GM18507 (cell line): Measurements from ENCODE around the gene MLYCD.
A peak's percentile ranks its signal among the peaks of the same experiment; 100 is the strongest.

Experiments
- DNase-seq: peaks from one replicate; pipeline ENCODE4 v3.0.0; 2011; ENCODE audit warnings: low read depth; ENCODE audit not compliant: insufficient read length; ENCODE audit errors: extremely low spot score
- FAIRE-seq: peaks from 2 replicates; lab custom pipeline; 2011; peaks lifted over from hg19 to GRCh38; lab: Jason Lieb, UNC

MLYCD gene

DNA sequence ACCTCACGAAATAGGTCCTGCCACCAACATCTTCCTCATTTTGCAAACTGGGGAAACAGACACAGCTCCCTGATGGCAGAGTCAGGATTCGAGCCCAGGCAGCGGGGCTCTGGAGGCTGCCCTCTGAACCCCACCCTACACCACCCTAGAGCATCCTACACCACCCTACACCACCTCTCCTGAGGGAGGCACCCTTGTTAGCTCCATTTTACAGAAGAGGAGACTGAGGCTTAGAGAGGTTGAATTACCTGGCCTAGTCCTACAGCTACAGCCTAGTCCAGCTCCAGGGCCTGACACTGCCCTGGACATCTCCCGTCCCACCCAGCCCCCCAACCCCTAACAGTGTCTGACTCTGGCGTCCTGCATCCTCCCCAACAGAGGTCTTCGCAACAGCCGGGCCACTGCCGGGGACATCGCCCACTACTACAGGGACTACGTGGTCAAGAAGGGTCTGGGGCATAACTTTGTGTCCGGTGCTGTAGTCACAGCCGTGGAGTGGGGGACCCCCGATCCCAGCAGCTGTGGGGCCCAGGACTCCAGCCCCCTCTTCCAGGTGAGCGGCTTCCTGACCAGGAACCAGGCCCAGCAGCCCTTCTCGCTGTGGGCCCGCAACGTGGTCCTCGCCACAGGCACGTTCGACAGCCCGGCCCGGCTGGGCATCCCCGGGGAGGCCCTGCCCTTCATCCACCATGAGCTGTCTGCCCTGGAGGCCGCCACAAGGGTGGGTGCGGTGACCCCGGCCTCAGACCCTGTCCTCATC is 65.9 kb downstream of the MLYCD start:
- DNase-seq (no peak), FAIRE-seq (no peak)

DNA sequence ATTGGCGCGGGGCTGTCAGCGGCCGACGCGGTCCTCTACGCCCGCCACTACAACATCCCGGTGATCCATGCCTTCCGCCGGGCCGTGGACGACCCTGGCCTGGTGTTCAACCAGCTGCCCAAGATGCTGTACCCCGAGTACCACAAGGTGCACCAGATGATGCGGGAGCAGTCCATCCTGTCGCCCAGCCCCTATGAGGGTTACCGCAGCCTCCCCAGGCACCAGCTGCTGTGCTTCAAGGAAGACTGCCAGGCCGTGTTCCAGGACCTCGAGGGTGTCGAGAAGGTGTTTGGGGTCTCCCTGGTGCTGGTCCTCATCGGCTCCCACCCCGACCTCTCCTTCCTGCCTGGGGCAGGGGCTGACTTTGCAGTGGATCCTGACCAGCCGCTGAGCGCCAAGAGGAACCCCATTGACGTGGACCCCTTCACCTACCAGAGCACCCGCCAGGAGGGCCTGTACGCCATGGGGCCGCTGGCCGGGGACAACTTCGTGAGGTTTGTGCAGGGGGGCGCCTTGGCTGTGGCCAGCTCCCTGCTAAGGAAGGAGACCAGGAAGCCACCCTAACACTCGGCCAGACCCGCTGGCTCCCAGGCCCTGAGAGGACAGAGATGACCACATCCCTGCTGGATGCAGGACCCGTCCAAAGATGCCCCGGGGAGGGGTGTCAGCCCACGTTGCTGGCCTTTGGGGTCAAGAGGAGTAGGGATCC is 66.7 kb downstream of the MLYCD start:
- FAIRE-seq (no peak), DNase-seq (no peak)

DNA sequence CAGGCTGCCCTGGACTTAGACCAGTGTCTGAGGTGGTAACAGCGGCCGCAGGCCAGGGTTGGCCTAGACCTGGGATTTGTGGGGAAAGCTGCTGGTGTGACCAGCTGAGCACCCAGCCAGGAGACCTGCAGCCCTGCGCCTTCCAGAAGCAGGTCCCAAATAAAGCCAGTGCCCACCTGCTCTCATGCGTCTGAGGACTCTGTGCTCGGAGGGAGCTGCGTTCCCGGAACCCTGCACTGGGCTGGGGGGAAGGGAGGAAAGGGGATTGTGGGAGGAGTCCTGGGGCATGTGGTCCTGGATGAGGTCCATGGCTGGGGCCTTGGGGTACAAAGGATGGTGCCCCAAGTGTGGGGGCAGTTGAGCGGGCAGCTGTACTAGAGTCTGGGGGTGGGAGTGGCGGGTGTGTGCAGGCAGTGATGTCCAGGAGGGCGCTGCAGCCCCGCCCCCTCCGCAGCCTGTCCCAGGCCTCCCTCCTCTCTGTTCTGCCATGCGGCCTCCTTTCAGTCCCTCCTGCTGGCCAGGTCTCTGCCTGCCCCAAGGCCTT is 67.3 kb downstream of the MLYCD start:
- DNase-seq (no peak), FAIRE-seq (no peak)

DNA sequence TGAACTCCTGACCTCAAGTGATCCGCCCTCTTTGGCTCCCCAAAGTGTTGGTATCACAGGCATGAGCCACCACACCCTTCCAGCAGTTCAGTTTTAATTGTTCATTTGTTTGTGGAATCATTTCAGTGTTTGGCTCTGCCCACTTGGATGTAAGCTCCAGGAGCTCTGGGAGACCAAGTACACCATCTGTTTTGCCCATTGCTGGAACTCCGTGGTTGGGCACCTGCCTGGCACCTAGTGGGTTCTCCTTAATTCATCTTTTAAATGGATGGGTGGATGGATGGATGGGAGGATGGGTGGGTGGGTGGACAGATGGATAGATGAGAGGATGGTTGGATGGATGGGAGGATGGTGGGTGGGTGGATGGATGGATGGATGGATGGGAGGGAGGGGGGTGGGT is 68.2 kb downstream of the MLYCD start:
- DNase-seq, result no peak
- no peak for FAIRE-seq

DNA sequence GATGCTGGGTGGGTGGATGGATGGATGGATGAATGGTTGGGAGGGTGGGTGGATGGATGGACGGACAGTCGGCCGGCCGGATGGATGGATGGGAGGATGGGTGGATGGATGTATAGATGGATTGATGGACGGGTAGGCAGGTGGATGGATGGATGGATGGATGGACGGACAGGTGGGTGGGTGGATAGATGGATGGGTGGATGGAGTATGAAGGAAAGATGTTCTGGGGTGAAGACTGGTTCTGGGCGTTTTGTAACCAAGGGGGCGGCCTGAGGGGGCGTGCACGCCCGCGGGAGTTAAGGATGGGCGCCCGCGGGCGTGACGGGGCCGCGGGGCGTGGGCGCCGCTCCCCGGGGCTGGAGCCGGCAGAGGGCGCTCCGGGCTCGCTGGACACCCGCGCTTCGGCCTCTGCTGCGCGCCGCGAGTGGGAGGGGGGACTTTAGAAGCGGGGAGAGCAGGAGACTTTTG is 69.0 kb downstream of the MLYCD start, which contains the start of gene NECAB2:
NECAB2 (plus strand) TSS at position 407 of the 468 bp plus-strand sequence. CDS start 405 bp downstream, outside the sequence.
- FAIRE-seq, result no peak
- peak; percentile 33 for DNase-seq

DNA sequence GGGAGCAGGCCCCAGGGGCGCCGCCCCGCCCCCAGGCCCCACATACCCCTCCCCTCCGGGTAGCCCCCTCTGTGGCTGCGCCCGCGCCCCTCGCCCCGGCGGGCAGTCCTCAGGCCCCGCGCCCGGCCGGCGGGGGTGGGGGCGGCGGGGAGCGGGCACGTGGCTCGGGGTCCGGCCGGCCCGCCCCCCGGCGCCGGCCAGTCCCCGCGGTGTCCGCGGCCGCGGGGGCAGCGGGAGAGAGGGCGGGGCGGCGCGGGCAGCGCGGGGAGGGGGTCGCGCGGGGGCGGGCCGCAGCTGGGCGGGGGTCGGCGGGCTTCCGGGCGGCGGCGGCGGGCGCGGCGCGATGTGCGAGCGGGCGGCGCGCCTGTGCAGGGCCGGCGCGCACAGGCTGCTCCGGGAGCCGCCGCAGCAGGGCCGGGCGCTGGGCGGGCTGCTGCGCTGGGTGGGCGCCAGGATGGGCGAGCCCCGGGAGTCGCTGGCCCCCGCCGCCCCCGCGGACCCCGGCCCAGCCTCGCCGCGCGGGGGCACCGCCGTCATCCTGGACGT is 69.5 kb downstream of the MLYCD start:
- FAIRE-seq (no peak), DNase-seq (no peak)

DNA sequence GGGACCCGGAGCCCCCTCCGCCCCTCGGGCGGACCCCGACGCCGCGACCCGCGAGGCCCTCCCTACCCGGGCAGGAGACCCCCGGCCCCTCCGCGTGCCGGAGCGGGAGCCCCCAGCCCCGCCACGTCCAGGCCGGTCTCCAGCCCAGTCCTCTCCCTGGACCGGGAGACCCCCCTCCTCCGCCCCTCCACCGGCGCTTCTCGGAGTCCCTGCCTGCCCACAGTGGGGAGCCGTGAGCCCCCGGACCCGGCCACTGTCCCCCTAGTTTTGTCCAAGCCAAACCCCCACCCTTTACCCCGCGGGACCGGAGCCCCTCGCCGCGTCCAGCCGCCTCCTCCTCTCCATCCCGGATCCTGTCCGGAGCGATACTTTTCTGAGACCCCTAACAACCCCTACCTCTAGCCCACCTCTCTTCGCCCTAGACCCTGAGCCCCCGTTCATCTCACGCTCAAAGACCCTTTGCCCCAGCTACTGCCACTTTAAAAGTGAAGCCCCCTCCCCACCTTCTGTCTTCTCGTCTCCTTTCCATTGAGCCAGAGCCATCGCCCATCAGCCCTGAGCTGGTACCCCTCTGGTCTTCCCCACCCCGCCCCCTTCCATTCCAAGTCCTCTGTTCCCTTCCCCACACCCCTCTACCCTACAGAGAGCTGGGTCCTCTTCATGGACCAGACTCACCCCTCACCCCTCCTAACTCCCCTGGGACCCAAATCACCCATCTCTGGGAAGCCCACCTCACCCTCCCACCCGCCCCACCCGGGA is 70.2 kb downstream of the MLYCD start:
- no peak for FAIRE-seq
- DNase-seq, result no peak

DNA sequence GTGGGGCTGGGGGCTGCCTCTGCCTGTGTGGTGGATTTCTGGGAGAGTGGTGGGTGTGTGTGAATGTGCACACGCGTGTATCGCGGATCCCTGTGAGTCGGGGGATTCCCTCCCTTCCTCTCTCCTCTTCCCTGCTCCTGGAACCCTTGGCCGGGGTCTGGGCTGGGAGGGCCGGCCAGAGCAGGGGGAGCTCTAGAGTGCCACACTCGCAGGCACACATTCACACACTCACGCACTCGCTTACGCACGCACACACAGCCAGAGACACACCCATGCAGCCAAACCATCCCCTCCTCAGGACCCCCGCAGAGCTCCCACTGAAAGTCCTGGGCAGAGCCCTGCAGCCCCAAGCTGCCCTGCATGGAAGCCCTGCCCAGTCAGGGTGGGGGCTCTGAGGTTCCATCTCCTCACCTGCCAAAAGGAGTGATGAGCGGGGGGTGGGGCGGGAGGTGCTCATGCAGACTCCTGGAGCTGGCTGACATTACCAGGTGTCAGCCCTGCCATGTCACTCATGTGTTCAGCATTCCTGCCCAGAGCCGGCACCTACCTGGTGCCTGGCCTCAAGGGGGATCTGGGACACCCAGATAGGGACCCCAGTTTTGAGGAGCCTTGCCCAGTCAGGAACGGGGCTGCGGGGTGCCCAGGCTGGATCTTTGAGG is 71.0 kb downstream of the MLYCD start:
- FAIRE-seq (no peak), DNase-seq (no peak)

DNA sequence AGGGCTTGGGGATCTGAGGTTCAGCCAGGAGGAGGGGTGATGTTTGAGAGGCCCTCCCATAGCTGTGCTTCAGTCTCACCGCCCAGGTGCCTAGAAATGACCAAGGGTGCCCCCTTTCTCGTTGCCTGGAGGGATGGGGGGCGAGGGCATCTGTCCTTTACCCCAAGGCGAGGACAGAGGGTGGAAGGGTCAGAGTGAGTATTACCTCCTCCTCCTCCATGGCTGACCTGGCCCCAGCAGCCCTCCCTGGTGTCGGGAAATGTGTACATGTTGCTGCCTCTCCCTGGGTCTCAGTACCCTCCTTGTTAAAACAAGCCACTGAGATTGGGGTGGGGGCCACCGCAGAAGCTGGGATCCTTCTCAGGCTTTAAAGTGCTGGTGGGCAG is 71.5 kb downstream of the MLYCD start:
- DNase-seq (no peak), FAIRE-seq (no peak)

DNA sequence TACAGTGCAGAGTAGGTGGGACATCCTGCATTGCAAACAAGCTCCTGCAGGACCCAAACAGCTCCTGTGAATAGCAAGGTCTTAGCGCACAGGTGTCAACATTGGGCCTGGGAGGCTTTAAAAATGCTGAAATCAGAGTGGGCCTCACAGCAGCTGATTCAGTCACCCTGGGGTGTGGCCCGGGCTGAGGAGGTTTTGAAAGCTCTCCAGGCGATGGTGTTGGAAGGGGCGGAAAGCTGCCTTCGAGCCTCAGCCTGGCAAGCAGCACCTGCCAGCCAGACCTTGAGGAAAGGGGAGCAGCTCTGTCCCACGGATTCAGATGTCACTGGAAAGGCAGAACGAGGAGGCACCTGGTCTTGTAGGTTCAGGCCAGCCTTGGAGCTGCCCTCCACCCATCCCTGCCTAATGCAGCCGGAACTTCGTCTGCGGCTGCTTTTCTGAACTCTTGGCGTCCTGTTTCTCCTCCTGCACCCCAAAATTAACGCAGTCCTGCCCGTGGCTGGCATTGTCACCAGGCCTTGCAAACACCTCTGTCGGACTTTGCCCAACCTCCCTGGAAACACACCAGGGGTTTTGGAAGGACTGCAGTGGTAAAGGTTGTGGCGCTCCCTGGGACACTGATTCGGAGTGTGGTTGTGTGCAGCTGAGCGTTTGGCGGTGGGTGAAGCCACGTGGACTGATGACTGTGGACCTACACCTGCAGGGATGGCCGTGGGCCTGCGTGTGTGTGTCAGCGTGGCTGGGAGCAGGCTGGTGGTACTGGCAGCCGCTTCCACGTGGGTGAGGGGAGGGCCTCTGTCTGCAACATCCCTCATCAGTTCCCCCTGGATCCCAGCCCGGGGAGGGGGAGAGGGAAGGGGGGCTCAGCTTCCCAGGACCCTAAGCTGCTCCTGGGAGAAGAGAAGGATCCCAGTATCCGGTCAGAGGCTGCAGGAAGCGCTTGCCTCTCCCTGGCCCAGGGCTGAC is 72.5 kb downstream of the MLYCD start:
- DNase-seq, result no peak

DNA sequence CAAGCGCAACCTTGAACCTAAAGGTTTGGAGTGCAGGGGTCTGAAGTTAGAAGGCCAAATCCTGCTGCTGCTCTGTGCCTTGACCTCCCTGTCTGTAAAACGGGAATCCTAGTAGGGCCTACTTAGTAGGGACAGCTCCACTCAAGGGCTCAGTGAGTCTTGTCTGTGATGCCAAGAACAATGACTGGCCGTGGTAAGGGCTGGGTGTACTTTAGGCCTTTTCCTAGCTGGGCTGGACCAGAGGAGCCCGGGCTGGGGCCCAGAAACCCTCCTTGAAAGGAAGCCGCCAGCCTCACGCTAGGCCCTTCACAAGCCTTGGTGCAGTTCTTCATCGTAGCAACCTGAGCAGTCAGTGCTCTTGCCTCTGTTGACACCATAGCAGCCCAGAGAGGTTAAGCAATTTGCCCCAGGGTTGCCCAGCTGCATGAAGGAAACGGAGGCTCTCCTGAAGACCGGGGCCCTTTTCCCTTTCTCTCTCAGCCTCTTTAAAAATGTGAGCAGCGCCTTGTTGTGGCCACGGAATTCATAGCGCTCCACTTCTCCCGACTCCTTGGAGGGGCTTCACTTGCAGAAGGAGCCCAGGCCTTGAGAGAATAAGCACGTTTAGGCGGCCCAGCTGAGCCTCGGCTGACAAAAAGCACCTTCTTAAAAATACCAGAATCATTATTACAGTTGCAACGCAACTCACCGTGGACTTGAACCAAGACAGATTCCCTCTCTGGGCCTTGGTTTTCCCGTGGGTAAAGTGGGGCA is 73.5 kb downstream of the MLYCD start:
- no peak for DNase-seq
- FAIRE-seq, result no peak

More for the DNA sequence above, 72.5 kb downstream of the MLYCD start:
- FAIRE-seq, result no peak

DNA sequence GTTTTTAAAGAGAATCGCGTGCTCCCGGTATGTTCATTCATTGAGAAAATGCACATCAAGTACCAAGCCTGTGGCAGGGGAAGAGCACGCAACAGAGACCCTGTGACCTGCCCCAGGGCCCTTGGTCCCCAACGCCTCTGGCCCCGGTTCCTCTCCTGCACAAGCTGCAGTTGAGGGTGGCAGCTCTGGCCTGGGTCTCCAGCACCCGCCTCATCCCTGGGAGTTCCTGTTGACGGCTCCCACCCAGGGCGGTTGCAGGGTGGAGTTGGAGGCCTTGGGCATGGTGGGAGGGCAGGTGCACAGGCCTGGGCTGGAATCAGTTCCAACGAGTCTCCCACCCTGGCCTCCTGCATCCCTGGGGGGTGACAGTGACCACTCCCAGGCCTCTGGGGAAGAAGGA is 74.2 kb downstream of the MLYCD start:
- FAIRE-seq (no peak), DNase-seq (no peak)

DNA sequence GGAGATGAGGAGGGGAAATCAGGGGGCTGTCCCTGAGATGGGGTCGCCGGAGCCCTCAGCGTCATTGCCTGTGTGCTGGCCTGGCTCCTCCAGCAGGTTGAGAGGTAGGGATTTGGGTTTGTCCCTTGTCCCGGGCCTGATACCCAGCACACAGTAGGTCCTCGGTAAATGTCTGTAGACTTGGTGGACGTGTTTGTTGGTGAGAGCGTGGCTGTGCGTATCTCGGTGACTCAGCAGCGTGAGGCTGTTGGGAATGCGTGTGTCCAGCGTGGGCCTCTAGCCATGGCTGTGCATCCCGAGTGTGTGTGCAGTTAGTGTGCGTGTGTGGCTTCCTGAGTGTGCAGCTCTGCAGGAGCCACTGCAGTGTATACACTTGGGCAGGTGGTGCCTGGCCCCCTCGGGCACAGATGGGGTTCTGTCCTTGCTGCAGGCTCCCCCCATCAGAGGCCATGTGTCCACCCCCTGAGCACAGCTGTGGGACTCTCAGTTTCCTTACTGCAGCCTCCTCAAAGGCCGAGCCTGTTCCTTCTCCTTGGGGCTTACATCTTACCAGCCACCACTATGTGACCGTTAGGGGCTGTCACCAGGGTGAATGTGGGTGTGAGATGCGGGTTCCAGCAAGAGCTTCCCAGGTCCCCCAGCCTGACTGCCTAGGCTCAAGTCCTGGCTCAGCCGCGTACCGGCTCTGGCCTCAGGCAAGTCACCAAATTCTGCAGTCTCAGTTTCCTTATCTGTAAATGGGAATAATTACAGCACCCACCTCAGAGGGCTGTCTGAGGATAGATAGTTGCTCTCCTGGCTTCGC is 74.9 kb downstream of the MLYCD start:
- DNase-seq (no peak), FAIRE-seq (no peak)

DNA sequence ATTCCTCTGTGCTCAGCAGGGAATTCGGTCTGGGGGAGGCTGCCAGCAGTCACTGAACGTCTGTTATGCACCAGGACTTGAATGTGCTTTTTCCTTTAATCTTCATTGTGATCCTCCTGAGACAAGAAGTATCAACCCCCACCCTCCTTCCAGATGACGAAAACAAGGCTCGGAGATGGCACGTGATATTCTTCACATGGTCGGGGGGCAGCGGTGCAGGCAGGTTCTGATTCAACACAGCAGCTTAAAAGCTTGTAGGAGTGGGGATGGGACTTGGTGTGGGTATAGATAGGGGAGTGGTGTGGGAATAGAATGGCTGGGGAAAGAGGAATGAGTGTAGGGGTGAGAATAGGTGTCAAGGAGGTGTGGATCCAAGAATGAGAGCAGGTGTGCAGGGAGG is 75.6 kb downstream of the MLYCD start:
- no peak for DNase-seq
- no peak for FAIRE-seq

DNA sequence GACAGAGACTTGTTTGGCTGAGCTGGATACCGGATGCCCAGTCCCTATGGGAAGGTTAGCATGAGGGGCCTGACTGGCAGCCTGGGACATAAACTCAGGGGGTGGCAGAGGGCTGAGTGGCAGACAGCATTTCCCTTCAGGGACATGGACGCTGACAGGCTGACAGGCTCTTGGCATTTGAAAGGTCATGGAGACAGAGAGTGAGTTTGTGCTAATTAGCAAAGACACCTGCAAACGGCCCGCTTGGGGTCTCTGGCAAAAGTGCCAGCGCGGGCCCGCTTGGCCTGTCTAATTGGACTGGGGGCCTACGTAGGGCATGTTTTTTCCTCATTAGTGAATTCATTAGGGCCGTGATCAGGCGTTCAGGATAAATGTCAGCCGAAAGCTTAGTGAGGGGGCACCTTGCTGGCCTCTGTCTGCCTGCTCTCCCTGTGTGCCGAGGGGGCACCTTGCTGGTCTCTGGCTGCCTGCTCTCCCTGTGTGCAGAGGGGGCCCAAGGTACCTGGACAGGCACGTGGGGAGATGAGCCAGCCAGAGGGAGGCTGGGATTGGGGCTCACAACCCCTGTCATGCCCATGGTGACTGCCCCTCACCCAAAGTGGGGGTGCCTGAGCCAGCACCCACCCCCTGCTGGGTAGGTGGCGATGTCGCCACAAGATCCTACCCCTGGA is 76.8 kb downstream of the MLYCD start:
- DNase-seq (no peak), FAIRE-seq (no peak)
